WTC11 (cell line): ENCODE measurements around the gene ADSL.

Experiments
- CBFB ChIP-seq: sonication (generic); formaldehyde crosslinking; IDR thresholded peaks from 2 replicates; pipeline ENCODE4 v1.8.1; 2022; ENCODE audit warnings: mild to moderate bottlenecking, low read depth, missing genetic modification reagents
- CREB1 ChIP-seq: sonication (generic); formaldehyde crosslinking; IDR thresholded peaks from 2 replicates; pipeline ENCODE4 v1.8.0; 2023; ENCODE audit warnings: mild to moderate bottlenecking, missing genetic modification reagents
- CREM ChIP-seq: sonication (generic); formaldehyde crosslinking; IDR thresholded peaks from 2 replicates; pipeline ENCODE4 v1.8.1; 2022; ENCODE audit warnings: mild to moderate bottlenecking, missing genetic modification reagents, moderate library complexity
- CTCF ChIP-seq: fragments of 200-600 bp; IDR thresholded peaks from 2 replicates; pipeline ENCODE4 v1.8.0; 2022; ENCODE audit warnings: antibody characterized with exemption
- E2F1 ChIP-seq: sonication (generic); formaldehyde crosslinking; IDR thresholded peaks from 2 replicates; pipeline ENCODE4 v1.8.0; 2022; ENCODE audit warnings: mild to moderate bottlenecking, missing genetic modification reagents
- E2F5 ChIP-seq: sonication (generic); formaldehyde crosslinking; IDR thresholded peaks from 2 replicates; pipeline ENCODE4 v1.8.1; 2022; ENCODE audit warnings: mild to moderate bottlenecking, moderate library complexity, missing genetic modification reagents
- ESRRA ChIP-seq: sonication (generic); formaldehyde crosslinking; IDR thresholded peaks from 2 replicates; pipeline ENCODE4 v1.8.1; 2022; ENCODE audit warnings: mild to moderate bottlenecking, missing genetic modification reagents, borderline replicate concordance
- PREB ChIP-seq: sonication (generic); formaldehyde crosslinking; IDR thresholded peaks from 2 replicates; pipeline ENCODE4 v1.8.1; 2022; ENCODE audit warnings: mild to moderate bottlenecking, missing genetic modification reagents, moderate library complexity, borderline replicate concordance
- SP1 ChIP-seq: sonication (generic); formaldehyde crosslinking; conservative IDR thresholded peaks from 2 replicates; pipeline ENCODE4 v1.8.1; 2022; ENCODE audit warnings: missing genetic modification reagents
- STAT6 ChIP-seq: sonication (generic); formaldehyde crosslinking; conservative IDR thresholded peaks from 2 replicates; pipeline ENCODE4 v1.8.1; 2023; ENCODE audit warnings: mild to moderate bottlenecking, low read depth, missing genetic modification reagents, moderate library complexity
- TEAD4 ChIP-seq: sonication (generic); formaldehyde crosslinking; IDR thresholded peaks from 2 replicates; pipeline ENCODE4 v1.8.0; 2022; ENCODE audit warnings: mild to moderate bottlenecking, missing genetic modification reagents
- ZNF317 ChIP-seq: sonication (generic); formaldehyde crosslinking; IDR thresholded peaks from 2 replicates; pipeline ENCODE4 v1.8.1; 2023; ENCODE audit warnings: low read depth, mild to moderate bottlenecking, moderate library complexity, missing genetic modification reagents, borderline replicate concordance
- ZNF512 ChIP-seq: sonication (generic); formaldehyde crosslinking; IDR thresholded peaks from 2 replicates; pipeline ENCODE4 v1.8.1; 2022; ENCODE audit warnings: missing genetic modification reagents, borderline replicate concordance

- TF ChIP-seq CREB1 (CRISPR knock-in tag) (no peak), E2F1 (no peak), ZNF512 (no peak), ESRRA (CRISPR knock-in tag) (no peak), CTCF (no peak), CBFB (CRISPR knock-in tag) (no peak), TEAD4 (CRISPR knock-in tag) (no peak), SP1 (no peak), PREB (no peak), E2F5 (CRISPR knock-in tag) (no peak), ZNF317 (CRISPR knock-in tag) (no peak), CREM (CRISPR knock-in tag) (no peak), STAT6 (CRISPR knock-in tag) (no peak)
Measured at GRCh38 chr22:40432157-40432556, 85.9 kb downstream of the ADSL start.
